PFSK-1 (cell line): ENCODE data around the gene BSND.

Experiments used
- POLR2AphosphoS5 ChIP-seq: IDR thresholded peaks from 2 replicates; pipeline ENCODE4 v1.6.1; 2012; ENCODE audit warnings: low read depth, mild to moderate bottlenecking, control low read depth, low read length, moderate library complexity
- SIN3A ChIP-seq: IDR thresholded peaks from 2 replicates; pipeline ENCODE4 v1.6.1; 2012; ENCODE audit warnings: mild to moderate bottlenecking, low read length, moderate library complexity, borderline replicate concordance; ENCODE audit not compliant: insufficient read depth
- TAF1 ChIP-seq: IDR thresholded peaks from 2 replicates; pipeline ENCODE4 v1.6.1; 2012; ENCODE audit warnings: low read length, control low read depth, borderline replicate concordance; ENCODE audit not compliant: insufficient read depth
- TF ChIP-seq, protein P1 (sequence below), 2 experiments: IDR thresholded peaks; 2 replicates each; pipeline versions ENCODE4 v1.6.1 to v1.8.0; 2011 to 2012; ENCODE audit warnings: low read depth in 2 of 2, low read length in 2 of 2, control low read depth in 1 of 2, inconsistent platforms in 1 of 2, mild to moderate bottlenecking in 1 of 2, moderate library complexity in 1 of 2; ENCODE audit not compliant: insufficient read depth in 1 of 2

DNA sequence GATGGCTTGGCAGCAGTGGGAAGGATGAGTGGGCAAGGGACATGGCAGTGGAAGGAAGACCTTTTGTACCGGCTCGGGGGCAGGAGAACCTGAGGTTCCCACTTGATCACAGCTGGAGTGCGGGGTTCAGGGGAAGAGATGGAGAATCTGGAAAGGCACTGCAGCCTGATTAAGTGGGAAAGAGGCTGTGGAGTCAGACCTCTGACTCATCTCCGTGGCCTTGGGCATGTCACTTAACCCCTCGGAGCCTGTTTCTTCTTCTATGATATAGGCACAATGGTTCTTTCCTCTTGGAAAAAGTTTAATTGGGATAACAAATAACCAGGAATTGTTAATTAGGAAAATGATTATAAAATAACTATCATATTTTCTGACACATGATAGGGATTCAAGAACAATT, 31.4 kb upstream of the BSND start:
- TF ChIP-seq POLR2AphosphoS5 (no peak), TAF1 (no peak), SIN3A (no peak)
- TF ChIP-seq, protein P1, sequence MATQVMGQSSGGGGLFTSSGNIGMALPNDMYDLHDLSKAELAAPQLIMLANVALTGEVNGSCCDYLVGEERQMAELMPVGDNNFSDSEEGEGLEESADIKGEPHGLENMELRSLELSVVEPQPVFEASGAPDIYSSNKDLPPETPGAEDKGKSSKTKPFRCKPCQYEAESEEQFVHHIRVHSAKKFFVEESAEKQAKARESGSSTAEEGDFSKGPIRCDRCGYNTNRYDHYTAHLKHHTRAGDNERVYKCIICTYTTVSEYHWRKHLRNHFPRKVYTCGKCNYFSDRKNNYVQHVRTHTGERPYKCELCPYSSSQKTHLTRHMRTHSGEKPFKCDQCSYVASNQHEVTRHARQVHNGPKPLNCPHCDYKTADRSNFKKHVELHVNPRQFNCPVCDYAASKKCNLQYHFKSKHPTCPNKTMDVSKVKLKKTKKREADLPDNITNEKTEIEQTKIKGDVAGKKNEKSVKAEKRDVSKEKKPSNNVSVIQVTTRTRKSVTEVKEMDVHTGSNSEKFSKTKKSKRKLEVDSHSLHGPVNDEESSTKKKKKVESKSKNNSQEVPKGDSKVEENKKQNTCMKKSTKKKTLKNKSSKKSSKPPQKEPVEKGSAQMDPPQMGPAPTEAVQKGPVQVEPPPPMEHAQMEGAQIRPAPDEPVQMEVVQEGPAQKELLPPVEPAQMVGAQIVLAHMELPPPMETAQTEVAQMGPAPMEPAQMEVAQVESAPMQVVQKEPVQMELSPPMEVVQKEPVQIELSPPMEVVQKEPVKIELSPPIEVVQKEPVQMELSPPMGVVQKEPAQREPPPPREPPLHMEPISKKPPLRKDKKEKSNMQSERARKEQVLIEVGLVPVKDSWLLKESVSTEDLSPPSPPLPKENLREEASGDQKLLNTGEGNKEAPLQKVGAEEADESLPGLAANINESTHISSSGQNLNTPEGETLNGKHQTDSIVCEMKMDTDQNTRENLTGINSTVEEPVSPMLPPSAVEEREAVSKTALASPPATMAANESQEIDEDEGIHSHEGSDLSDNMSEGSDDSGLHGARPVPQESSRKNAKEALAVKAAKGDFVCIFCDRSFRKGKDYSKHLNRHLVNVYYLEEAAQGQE (IDR thresholded peaks at IDR 0.05; ENCODE audit: insufficient read depth in 1 of 2, low read depth in 2 of 2, low read length in 2 of 2) = no peak
